ENCODE measurements around the gene TTC23.

The TTC23 gene

DNA sequence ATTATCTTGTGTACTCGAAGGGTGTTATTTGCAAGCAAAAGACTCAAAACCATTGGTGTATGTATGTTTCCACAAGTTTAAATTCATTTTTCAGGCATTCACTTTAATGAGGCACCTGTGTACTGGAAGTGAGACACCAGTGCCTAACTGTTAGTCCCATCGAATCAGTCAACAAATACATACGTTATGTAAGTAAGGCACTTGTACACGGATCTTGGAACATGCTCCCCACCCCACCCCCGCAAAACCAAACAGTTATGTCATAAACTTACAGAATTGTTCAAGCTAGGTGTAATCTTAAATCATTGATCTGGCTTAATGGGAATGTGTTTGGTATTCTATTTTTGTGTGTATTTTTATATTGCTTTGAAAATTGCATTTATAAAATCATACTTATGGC, 19.1 kb upstream of the TTC23 start:
- Histone ChIP-seq H3K9me3 (ENCODE audit: insufficient read depth, low read depth, low read length) (no peaks in the 10 kb centered on the region), H3K27ac (ENCODE audit: low read length) (no peak overlapping the region), H3K36me3 (ENCODE audit: insufficient read depth, low read depth, low read length) (no peaks in the 10 kb centered on the region), H3K4me1 (ENCODE audit: insufficient read depth, low read length) (no peaks in the 10 kb centered on the region; the same call in 1 of the 2 replicates), H3K27me3 (ENCODE audit: insufficient read depth, low read length) (no peaks in the 10 kb centered on the region), H3K4me3 (ENCODE audit: low read length) (no peak overlapping the region), H3K9ac (ENCODE audit: low read depth, low read length) (no peak overlapping the region)

DNA sequence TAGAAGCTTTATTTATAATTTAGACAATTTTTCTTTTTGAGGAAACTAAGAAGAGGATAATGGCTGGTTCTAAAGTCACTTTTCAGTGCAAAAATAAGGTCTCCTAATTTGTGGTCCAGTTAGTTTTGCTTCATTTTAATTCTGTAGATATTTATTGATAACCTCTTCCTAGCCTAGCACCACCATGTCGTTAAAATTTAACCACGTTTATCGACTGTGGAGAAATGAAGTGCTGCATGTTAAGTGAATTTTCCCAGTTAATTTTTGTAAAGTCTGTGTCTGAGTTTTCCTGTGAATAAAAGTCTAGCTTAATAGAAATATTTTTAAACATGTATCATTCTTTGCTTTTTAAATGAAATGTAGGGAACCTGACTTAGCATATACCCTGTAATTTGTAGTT, 18.6 kb upstream of the TTC23 start:
- no peaks in the 10 kb centered on the region for H3K36me3 ChIP-seq (ENCODE audit: insufficient read depth, low read depth, low read length)
- no peaks in the 10 kb centered on the region for H3K9me3 ChIP-seq (ENCODE audit: insufficient read depth, low read depth, low read length)
- H3K27me3 ChIP-seq (ENCODE audit: insufficient read depth, low read length), result no peaks in the 10 kb centered on the region
- H3K27ac ChIP-seq (ENCODE audit: low read length), result no peak overlapping the region
- H3K9ac ChIP-seq (ENCODE audit: low read depth, low read length), result no peak overlapping the region
- no peak overlapping the region for H3K4me3 ChIP-seq (ENCODE audit: low read length)
- H3K4me1 ChIP-seq (ENCODE audit: insufficient read depth, low read length), result no peaks in the 10 kb centered on the region; the same call in 1 of the 2 replicates

DNA sequence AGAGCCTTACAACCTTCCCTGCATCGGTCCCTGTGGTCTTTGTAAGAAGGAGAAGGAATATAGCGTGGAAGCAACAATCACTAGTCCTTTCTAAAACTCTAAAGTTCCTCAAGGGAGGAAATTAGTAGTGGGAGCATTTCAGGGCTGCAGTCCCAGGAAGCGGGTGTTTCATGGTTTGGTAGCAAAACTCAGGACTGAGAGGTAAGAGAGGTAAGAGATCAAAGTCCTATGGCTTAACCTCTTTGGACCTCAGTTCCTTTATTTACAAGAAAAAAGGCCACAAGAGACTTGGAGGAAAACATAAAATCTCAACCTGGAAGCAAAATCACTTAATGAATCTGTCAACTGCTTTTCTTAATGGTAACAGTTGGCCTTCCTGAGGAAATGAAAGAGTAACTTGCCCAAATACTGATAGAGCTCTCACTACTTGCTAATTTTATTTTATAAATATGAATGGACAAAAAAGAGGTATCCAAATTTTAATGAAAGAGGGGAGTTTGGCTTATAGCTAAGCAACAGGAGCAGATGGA, 16.2 kb upstream of the TTC23 start:
- Histone ChIP-seq H3K9ac (ENCODE audit: low read depth, low read length) (no peak overlapping the region), H3K27ac (ENCODE audit: low read length) (no peak overlapping the region), H3K4me1 (ENCODE audit: insufficient read depth, low read length) (no peaks in the 10 kb centered on the region; the same call in 1 of the 2 replicates), H3K27me3 (ENCODE audit: insufficient read depth, low read length) (no peaks in the 10 kb centered on the region), H3K9me3 (ENCODE audit: insufficient read depth, low read depth, low read length) (no peaks in the 10 kb centered on the region), H3K36me3 (ENCODE audit: insufficient read depth, low read depth, low read length) (no peaks in the 10 kb centered on the region), H3K4me3 (ENCODE audit: low read length) (no peak overlapping the region)

DNA sequence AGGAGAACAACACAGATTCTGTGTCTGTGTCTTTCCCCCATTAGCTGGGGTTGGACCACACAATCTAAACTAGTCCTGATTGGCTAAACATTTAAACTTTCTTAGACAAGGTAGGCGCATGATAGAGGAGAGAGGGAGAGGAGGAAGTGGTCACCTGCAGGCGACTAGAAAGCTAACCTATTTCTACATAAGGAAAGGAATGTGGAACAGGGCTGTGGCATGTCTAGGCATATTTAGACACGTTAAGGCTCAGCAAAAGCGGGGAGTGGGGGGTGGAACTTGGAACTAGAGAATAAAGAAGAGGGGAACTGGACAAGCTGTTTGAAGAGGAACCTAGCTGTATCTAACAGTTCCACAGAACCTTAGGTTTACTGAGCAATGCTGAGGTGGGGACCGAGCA, 14.7 kb upstream of the TTC23 start:
- Histone ChIP-seq H3K27ac (ENCODE audit: low read length) (no peak overlapping the region), H3K4me3 (ENCODE audit: low read length) (no peak overlapping the region), H3K27me3 (ENCODE audit: insufficient read depth, low read length) (no peaks in the 10 kb centered on the region)

DNA sequence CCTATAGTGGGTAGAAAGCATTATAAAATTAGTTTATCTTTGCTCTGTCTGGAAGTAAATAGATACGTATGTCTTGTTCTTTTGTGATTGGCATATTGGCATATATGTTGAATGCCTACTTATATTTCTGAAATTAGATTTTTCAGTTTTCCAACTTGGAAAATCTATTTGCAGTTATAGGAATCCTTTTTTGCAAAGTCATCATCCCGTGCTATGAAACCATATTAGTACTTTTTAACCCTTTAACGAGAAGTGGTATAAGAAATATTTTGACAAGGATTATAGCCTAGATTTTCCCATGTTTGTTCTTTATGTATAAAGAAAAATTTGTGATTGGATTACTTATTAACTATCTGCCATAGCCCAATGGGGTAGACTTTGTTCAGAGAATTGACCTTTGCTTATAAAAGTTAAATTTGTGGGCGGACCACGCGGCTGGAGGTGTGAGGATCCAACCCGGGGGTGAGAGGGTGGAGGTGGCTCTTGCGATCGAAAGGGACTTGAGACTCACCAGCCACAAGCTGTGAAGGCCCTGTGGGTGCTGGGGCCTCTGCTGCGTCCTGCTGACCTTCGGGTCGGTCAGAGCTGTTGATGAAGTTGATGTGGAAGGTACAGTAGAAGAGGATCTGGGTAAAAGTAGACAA, 7.8 kb upstream of the TTC23 start:
- H3K27me3 ChIP-seq (ENCODE audit: insufficient read depth, low read length), result peaks cover 6% of the 10 kb centered on the region; the same call in 1 of the 2 replicates
- no peak overlapping the region for H3K9ac ChIP-seq (ENCODE audit: low read depth, low read length)
- H3K4me3 ChIP-seq (ENCODE audit: low read length), result no peak overlapping the region
- no peaks in the 10 kb centered on the region for H3K9me3 ChIP-seq (ENCODE audit: insufficient read depth, low read depth, low read length)
- no peaks in the 10 kb centered on the region; the same call in 1 of the 2 replicates for H3K4me1 ChIP-seq (ENCODE audit: insufficient read depth, low read length)
- no peaks in the 10 kb centered on the region for H3K36me3 ChIP-seq (ENCODE audit: insufficient read depth, low read depth, low read length)
- no peak overlapping the region for H3K27ac ChIP-seq (ENCODE audit: low read length)

More for the DNA sequence above, 14.7 kb upstream of the TTC23 start:
- Histone ChIP-seq H3K4me1 (ENCODE audit: insufficient read depth, low read length) (no peaks in the 10 kb centered on the region; the same call in 1 of the 2 replicates), H3K9me3 (ENCODE audit: insufficient read depth, low read depth, low read length) (no peaks in the 10 kb centered on the region), H3K9ac (ENCODE audit: low read depth, low read length) (no peak overlapping the region), H3K36me3 (ENCODE audit: insufficient read depth, low read depth, low read length) (no peaks in the 10 kb centered on the region)

DNA sequence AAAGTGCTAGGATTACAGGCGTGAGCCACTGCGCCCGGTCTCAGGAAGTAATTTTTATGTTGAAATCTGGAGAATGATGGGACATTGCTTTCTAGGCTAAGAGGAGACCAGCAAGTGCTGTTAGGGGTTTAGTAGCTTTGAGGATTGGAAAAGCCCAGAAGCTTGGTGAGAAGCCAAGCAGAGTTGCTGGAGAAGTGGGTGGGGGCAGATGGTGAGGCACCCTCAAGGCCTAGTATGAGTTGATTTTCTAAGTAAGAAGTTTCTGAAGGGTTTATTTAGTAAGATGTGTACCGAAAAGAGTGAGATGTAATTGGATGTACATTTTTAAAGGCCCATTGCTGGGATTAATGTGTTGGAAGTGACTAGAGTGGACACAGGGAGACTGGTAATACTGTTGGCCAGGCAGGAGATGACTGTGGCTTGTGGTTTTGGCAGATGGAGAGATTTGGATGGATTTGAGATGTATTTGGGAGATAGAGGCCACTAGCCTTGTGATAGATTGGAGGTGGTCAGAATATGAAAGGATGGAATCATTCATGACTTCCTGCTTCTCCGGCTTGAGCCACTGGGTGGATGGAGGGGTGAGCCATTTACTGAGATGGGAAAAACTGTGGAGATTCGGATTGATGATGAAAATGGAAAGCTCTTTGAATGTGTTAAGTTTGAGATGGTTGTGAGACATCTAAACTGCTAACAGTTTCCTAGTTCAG, 4.2 kb upstream of the TTC23 start:
- H3K9ac ChIP-seq (ENCODE audit: low read depth, low read length), result no peak overlapping the region

DNA sequence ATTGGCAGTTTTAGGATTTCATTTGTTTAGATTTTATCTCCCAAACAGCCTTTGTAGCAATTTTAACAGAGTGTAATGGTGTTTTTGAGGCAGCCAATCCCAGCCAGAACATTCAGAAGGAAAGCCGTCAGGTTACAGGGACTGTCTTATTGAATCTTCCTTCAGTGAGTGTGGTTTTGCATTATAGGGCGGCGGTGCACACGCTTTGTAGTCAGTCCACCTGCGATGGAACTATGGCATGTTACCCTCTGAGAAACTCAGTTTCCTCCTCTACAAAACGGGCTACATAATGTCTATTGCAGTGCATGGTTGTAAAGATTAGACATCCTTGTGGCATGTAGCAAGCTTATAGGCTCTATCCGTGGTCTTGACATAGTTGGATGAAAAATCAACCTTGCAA, 2.9 kb upstream of the TTC23 start:
- peak overlapping the region; percentile 93 for H3K4me3 ChIP-seq (ENCODE audit: low read length)
- peaks cover 12% of the 10 kb centered on the region for H3K27me3 ChIP-seq (ENCODE audit: insufficient read depth, low read length)

More for the DNA sequence above, 4.2 kb upstream of the TTC23 start:
- no peak overlapping the region for H3K4me3 ChIP-seq (ENCODE audit: low read length)
- peaks cover 6% of the 10 kb centered on the region; the same call in 1 of the 2 replicates for H3K4me1 ChIP-seq (ENCODE audit: insufficient read depth, low read length)
- H3K36me3 ChIP-seq (ENCODE audit: insufficient read depth, low read depth, low read length), result no peaks in the 10 kb centered on the region
- peaks cover 12% of the 10 kb centered on the region for H3K27me3 ChIP-seq (ENCODE audit: insufficient read depth, low read length)
- H3K9me3 ChIP-seq (ENCODE audit: insufficient read depth, low read depth, low read length), result no peaks in the 10 kb centered on the region
- no peak overlapping the region for H3K27ac ChIP-seq (ENCODE audit: low read length)

DNA sequence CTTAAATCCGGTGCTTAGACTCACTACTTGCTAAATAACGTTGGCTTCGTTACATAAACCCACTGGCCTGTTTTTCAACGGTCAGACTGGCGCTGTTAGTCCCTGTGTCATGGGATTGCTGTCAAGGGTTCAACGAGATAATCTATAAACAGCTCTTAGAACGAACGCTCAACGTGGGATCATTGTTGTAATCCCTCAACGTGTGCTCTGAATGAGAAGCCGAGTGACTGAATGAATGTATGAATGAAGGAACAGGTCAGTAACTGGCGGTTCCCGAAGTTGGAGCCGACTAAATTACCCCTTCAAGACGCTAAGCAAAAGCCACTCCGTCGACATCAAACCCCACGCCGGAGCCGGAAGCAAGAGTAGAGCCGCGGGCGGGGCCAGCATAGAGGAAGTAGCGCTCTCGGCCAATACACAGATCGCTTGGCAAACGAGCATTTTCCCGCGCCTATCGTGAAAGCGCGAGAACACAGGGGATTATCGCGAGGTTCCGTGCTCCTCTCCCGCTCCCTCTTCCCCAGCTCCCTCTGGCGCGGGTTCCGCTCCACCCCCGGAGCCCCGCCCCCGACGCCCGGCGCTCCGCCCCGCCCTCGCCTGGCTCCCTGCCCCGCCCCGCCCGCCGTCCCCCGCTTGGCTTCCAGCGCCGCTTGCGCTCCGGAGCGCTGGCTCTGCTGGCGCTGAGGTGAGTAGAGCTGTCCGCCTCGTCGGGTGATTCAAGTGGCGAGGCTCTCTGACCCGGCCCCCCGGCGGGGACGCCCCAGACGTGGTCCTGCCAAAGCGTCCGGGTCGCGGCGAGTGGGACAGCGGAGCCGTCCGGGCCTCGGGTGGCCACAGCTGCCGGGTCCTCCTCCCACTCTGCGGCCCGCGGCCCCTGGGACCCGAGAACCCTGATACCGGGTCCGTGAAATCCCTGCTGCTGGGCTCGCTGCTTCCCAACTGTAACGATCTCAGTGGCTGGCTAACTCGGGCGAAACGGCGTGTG, 1.8 kb upstream of the TTC23 start, which contains the start of gene LRRC28:
Gene LRRC28, plus strand, starts transcription at position 625 of the 985 bp plus-strand sequence. CDS start 4,477 bp downstream, outside the sequence.
- peaks cover 7% of the 10 kb centered on the region; the same call in 1 of the 2 replicates for H3K4me1 ChIP-seq (ENCODE audit: insufficient read depth, low read length)
- peak within 1 kb of the TSS; percentile 93 for H3K4me3 ChIP-seq (ENCODE audit: low read length)
- peaks cover 12% of the 10 kb centered on the region for H3K27me3 ChIP-seq (ENCODE audit: insufficient read depth, low read length)
- no peaks in the 10 kb centered on the region for H3K36me3 ChIP-seq (ENCODE audit: insufficient read depth, low read depth, low read length)
- peak within 1 kb of the TSS; percentile 10 for H3K27ac ChIP-seq (ENCODE audit: low read length)
- peak within 1 kb of the TSS; percentile 86 for H3K9ac ChIP-seq (ENCODE audit: low read depth, low read length)
- H3K9me3 ChIP-seq (ENCODE audit: insufficient read depth, low read depth, low read length), result no peaks in the 10 kb centered on the region

More for the DNA sequence above, 2.9 kb upstream of the TTC23 start:
- Histone ChIP-seq H3K9ac (ENCODE audit: low read depth, low read length) (peak overlapping the region; percentile 86; the same call in 1 of the 2 replicates), H3K27ac (ENCODE audit: low read length) (no peak overlapping the region), H3K4me1 (ENCODE audit: insufficient read depth, low read length) (peaks cover 7% of the 10 kb centered on the region; the same call in 1 of the 2 replicates), H3K9me3 (ENCODE audit: insufficient read depth, low read depth, low read length) (no peaks in the 10 kb centered on the region), H3K36me3 (ENCODE audit: insufficient read depth, low read depth, low read length) (no peaks in the 10 kb centered on the region)

DNA sequence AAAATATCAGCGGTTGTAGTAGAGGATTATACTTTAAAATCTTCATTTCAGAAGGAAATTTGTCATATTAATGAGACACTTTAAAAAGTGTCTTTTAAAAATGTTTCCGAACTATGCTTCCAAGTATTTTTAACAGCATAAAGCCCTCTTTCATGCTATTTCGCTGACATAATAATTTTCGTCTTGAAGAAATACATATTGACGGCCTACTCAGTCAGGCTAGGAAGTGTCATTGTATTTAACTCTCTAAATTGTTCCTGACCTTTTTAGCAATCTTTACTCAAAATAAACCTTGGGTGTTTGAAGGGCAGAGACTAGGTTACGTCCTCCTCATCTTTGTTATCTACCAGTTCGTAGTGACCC, 1.1 kb upstream of the TTC23 start:
- Histone ChIP-seq H3K27ac (ENCODE audit: low read length) (peak overlapping the region; percentile 10), H3K36me3 (ENCODE audit: insufficient read depth, low read depth, low read length) (no peaks in the 10 kb centered on the region), H3K9ac (ENCODE audit: low read depth, low read length) (peak overlapping the region; percentile 85), H3K4me3 (ENCODE audit: low read length) (peak overlapping the region; percentile 79), H3K27me3 (ENCODE audit: insufficient read depth, low read length) (peaks cover 12% of the 10 kb centered on the region), H3K4me1 (ENCODE audit: insufficient read depth, low read length) (peaks cover 7% of the 10 kb centered on the region; the same call in 1 of the 2 replicates), H3K9me3 (ENCODE audit: insufficient read depth, low read depth, low read length) (no peaks in the 10 kb centered on the region)

DNA sequence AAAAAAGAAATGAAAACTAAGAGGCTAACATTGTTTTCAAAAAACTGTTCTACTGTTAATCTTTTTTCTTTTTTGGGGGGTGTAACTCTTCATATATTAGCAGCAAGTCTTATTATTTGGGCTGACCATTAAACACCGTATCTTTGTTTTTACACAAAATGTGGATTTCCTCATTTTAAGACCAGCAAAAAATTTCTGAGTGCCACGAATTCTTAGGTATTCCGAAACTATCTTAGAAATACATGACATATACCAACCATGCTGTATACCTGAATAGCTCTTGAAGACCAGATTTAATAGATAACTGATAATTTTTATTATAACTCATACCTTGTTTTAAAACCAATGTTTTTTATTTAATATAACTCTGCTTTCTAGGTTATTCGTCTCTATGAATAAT, 620 bp upstream of the TTC23 start:
- peak overlapping the region; percentile 85 for H3K9ac ChIP-seq (ENCODE audit: low read depth, low read length)
- H3K27me3 ChIP-seq (ENCODE audit: insufficient read depth, low read length), result peaks cover 12% of the 10 kb centered on the region
- peak overlapping the region; percentile 79 for H3K4me3 ChIP-seq (ENCODE audit: low read length)
- no peaks in the 10 kb centered on the region for H3K9me3 ChIP-seq (ENCODE audit: insufficient read depth, low read depth, low read length)
- no peaks in the 10 kb centered on the region for H3K36me3 ChIP-seq (ENCODE audit: insufficient read depth, low read depth, low read length)
- H3K4me1 ChIP-seq (ENCODE audit: insufficient read depth, low read length), result peaks cover 7% of the 10 kb centered on the region; the same call in 1 of the 2 replicates
- peak overlapping the region; percentile 41 for H3K27ac ChIP-seq (ENCODE audit: low read length)

All from iPS-20b (cell line).